Keratinocyte (primary cell): Measurements from ENCODE around the gene MBTPS1. TPM values are rescaled to one million over a fixed set of nuclear protein-coding genes. Genes with fewer than 3 reads are reported as not detected.

ENCODE experiments used
- DNase-seq: peaks from one replicate; pipeline ENCODE4 v3.0.0-alpha.2; 2011; ENCODE audit warnings: low read depth, missing footprints, low spot score
- FAIRE-seq: peaks from 2 replicates; lab custom pipeline; 2011; peaks lifted over from hg19 to GRCh38; lab: Jason Lieb, UNC
- H2AFZ ChIP-seq: 2 replicates; pipeline ENCODE4 v1.6.0; 2012; ENCODE audit warnings: low read length, control low read depth, inconsistent platforms; ENCODE audit not compliant: control insufficient read depth
- H3K27ac ChIP-seq: 2 replicates; pipeline ENCODE4 v1.5.1; 2011; ENCODE audit warnings: low read length; ENCODE audit not compliant: control insufficient read depth, insufficient read depth
- H3K27me3 ChIP-seq: 3 replicates; pipeline ENCODE4 v1.6.0; 2011; ENCODE audit warnings: low read length; ENCODE audit not compliant: control insufficient read depth, insufficient read depth; ENCODE audit errors: extremely low read depth
- H3K36me3 ChIP-seq, 2 experiments: 2 replicates in 1 of 2; 3 replicates in 1 of 2; pipeline ENCODE4 v1.5.1; 2011; ENCODE audit warnings: low read length in 2 of 2, mild to moderate bottlenecking in 1 of 2; ENCODE audit not compliant: control insufficient read depth in 2 of 2, insufficient read depth in 2 of 2; ENCODE audit errors: extremely low read depth in 1 of 2
- H3K4me1 ChIP-seq: 3 replicates; pipeline ENCODE4 v1.5.1; 2011; ENCODE audit warnings: low read length; ENCODE audit not compliant: control insufficient read depth, insufficient read depth; ENCODE audit errors: extremely low read depth
- H3K4me2 ChIP-seq: 3 replicates; pipeline ENCODE4 v1.6.0; 2011; ENCODE audit warnings: low read depth, low read length; ENCODE audit not compliant: control insufficient read depth, insufficient read depth; ENCODE audit errors: extremely low read depth
- H3K4me3 ChIP-seq, 3 experiments: fragments of 200-600 bp in 1 of 3; sonication (generic) in 1 of 3; 2 replicates in 2 of 3; 3 replicates in 1 of 3; pipeline ENCODE4 v1.5.1; 2011 to 2016; ENCODE audit warnings: low read length in 3 of 3, mild to moderate bottlenecking in 3 of 3, control low read depth in 2 of 3, inconsistent platforms in 1 of 3, low read depth in 1 of 3, mixed read lengths in 1 of 3, mixed run types in 1 of 3, moderate library complexity in 1 of 3; ENCODE audit not compliant: control insufficient read depth in 2 of 3, insufficient read depth in 2 of 3; ENCODE audit errors: extremely low read depth in 1 of 3
- H3K79me2 ChIP-seq: 2 replicates; pipeline ENCODE4 v1.6.0; 2012; ENCODE audit warnings: low read length; ENCODE audit not compliant: control insufficient read depth, insufficient read depth
- H3K9ac ChIP-seq: 3 replicates; pipeline ENCODE4 v1.6.0; 2011; ENCODE audit warnings: low read length; ENCODE audit not compliant: control insufficient read depth, insufficient read depth; ENCODE audit errors: extremely low read depth
- H3K9me1 ChIP-seq: 3 replicates; pipeline ENCODE4 v1.6.0; 2011; ENCODE audit warnings: low read length; ENCODE audit not compliant: control insufficient read depth, insufficient read depth; ENCODE audit errors: extremely low read depth
- H3K9me3 ChIP-seq: 2 replicates; pipeline ENCODE4 v1.5.1; 2012; ENCODE audit warnings: low read depth, low read length; ENCODE audit not compliant: control insufficient read depth
- H4K20me1 ChIP-seq: 3 replicates; pipeline ENCODE4 v1.6.0; 2011; ENCODE audit warnings: low read length; ENCODE audit not compliant: control insufficient read depth, insufficient read depth; ENCODE audit errors: extremely low read depth
- EZH2 ChIP-seq: IDR thresholded peaks from one replicate; pipeline ENCODE4 v1.6.1; 2012; ENCODE audit warnings: inconsistent platforms, mild to moderate bottlenecking, low read length, moderate library complexity
- dilution Hi-C: fragments of 300-500 bp; cut with MboI; formaldehyde crosslinking; loops from one replicate; pipeline ENCODE4 v1.7.0; 2020; ENCODE audit warnings: low sequenced_read_pairs; ENCODE audit not compliant: extremely low pct_ligation_motif_present
- polyA plus RNA-seq, 5 experiments: library from polyadenylated mRNA; depleted of rRNA in 3 of 5; stranded (reverse) in 3 of 5; stranded (forward) in 1 of 5; unstranded in 1 of 5; fragments of >200 nt; gene quantifications; 1 replicate in 1 of 5; 2 replicates in 3 of 5; 3 replicates in 1 of 5; pipeline versions ENCODE4 v1.2.1 to v1.2.3, GENCODE V29; 2011 to 2012; ENCODE audit warnings: missing spikeins in 2 of 5, low read depth in 1 of 5, low replicate concordance in 1 of 5
- TF ChIP-seq, protein P1 (sequence below), 3 experiments: IDR thresholded peaks in 1 of 3; conservative IDR thresholded peaks in 1 of 3; optimal IDR thresholded peaks in 1 of 3; 2 replicates in 2 of 3; 3 replicates in 1 of 3; pipeline versions ENCODE3 to v1.5.1; 2011; ENCODE audit warnings: low read length in 3 of 3, mild to moderate bottlenecking in 3 of 3, moderate library complexity in 2 of 3, control low read depth in 1 of 3, inconsistent platforms in 1 of 3; ENCODE audit not compliant: insufficient read depth in 2 of 3; ENCODE audit errors: extremely low read depth in 1 of 3

MBTPS1 gene
- polyA plus RNA-seq, 1 donor (not counting 4 experiments of a cell fraction or from before 2014, with no cell fraction given): 56.0 TPM

- no peak for FAIRE-seq
- no peaks in the 10 kb centered on the region for H3K9me3 ChIP-seq
- H3K4me3 ChIP-seq: no peak overlapping the region
- H2AFZ ChIP-seq: no peak overlapping the region
- TF ChIP-seq EZH2: no peak
- TF ChIP-seq, protein P1, sequence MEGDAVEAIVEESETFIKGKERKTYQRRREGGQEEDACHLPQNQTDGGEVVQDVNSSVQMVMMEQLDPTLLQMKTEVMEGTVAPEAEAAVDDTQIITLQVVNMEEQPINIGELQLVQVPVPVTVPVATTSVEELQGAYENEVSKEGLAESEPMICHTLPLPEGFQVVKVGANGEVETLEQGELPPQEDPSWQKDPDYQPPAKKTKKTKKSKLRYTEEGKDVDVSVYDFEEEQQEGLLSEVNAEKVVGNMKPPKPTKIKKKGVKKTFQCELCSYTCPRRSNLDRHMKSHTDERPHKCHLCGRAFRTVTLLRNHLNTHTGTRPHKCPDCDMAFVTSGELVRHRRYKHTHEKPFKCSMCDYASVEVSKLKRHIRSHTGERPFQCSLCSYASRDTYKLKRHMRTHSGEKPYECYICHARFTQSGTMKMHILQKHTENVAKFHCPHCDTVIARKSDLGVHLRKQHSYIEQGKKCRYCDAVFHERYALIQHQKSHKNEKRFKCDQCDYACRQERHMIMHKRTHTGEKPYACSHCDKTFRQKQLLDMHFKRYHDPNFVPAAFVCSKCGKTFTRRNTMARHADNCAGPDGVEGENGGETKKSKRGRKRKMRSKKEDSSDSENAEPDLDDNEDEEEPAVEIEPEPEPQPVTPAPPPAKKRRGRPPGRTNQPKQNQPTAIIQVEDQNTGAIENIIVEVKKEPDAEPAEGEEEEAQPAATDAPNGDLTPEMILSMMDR (optimal IDR thresholded peaks at IDR 0.05 in 1 of 3, IDR thresholded peaks at IDR 0.05 in 1 of 3, conservative IDR thresholded peaks at IDR 0.05 in 1 of 3; ENCODE audit: extremely low read depth in 1 of 3, insufficient read depth in 2 of 3, low read length in 3 of 3): no peak
- no peak overlapping the region for H3K4me2 ChIP-seq
- H3K9me1 ChIP-seq: no peaks in the 10 kb centered on the region
- H3K79me2 ChIP-seq: no peaks in the 10 kb centered on the region
- peaks cover 41% of the 10 kb centered on the region for H3K27me3 ChIP-seq
- no peaks in the 10 kb centered on the region for H4K20me1 ChIP-seq
- no peak overlapping the region for H3K9ac ChIP-seq
- DNase-seq: no peak
- no peak overlapping the region for H3K27ac ChIP-seq
- no peaks in the 10 kb centered on the region for H3K36me3 ChIP-seq
- dilution Hi-C loops: no loop called here
- no peaks in the 10 kb centered on the region for H3K4me1 ChIP-seq
Observed at GRCh38 chr16:84045001-84045817, 71.5 kb downstream of the MBTPS1 start.

GRCh38 chr16:84044118-84044488 is 72.6 kb downstream of the MBTPS1 start:
- Histone ChIP-seq H3K9me1 (no peaks in the 10 kb centered on the region), H3K4me1 (no peaks in the 10 kb centered on the region), H3K36me3 (no peaks in the 10 kb centered on the region), H3K27me3 (peaks cover 49% of the 10 kb centered on the region), H3K27ac (no peak overlapping the region), H3K9me3 (no peaks in the 10 kb centered on the region), H3K9ac (no peak overlapping the region), H3K79me2 (no peaks in the 10 kb centered on the region), H2AFZ (no peak overlapping the region), H3K4me2 (no peak overlapping the region), H4K20me1 (no peaks in the 10 kb centered on the region), H3K4me3 (no peak overlapping the region)
- TF ChIP-seq, protein P1 (optimal IDR thresholded peaks at IDR 0.05 in 1 of 3, IDR thresholded peaks at IDR 0.05 in 1 of 3, conservative IDR thresholded peaks at IDR 0.05 in 1 of 3; ENCODE audit: extremely low read depth in 1 of 3, insufficient read depth in 2 of 3, low read length in 3 of 3): peak; percentile 8 to 55 (median 31)
- TF ChIP-seq EZH2: no peak
- DNase-seq (no peak), FAIRE-seq (no peak)
- dilution Hi-C loops: no loop called here
